ENCODE measurements around the gene TIAM1. TPM values are rescaled to one million over a fixed set of nuclear protein-coding genes. Genes with fewer than 3 reads are reported as not detected.

Gene TIAM1
- polyA plus RNA-seq, 2 of the 4 experiments (the other 2 are of a cell fraction), result 0.23 to 0.40 TPM

DNA sequence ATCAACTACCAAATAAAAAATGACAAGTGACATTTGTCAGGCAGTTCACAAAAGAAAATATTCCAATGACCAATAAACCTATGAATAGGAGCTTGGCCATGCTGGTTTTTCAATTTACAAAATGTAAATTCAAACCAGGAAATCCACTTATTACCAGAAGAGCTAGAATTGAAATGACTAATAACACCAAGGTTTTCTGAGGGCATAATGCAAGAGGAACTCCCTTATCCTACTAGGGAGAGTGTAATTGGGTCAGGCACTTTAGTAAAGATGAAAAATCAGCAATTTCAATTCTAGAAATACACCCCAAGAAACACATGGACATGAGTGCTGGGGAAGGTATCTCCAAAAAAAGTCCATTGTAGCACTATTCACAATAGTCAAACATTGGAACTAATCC, 16.7 kb upstream of the TIAM1 start:
- no peak overlapping the region for H3K4me3 ChIP-seq
- ChIA-PET POLR2A (no interaction called here), CTCF (no interaction called here)
- DNase-seq (ENCODE audit: low read depth in 1 of 2, low spot score in 1 of 2) (no peak), FAIRE-seq (no peak), ATAC-seq (no peak)
- H3K4me1 ChIP-seq, result no peaks in the 10 kb centered on the region
- H3K9me3 ChIP-seq, result no peaks in the 10 kb centered on the region
- no peak overlapping the region for H3K4me2 ChIP-seq
- no peak overlapping the region for H3K27ac ChIP-seq
- no peak for TF ChIP-seq FOXS1 (CRISPR knock-in tag; IDR thresholded peaks at IDR 0.05)
- TF ChIP-seq HDAC2 (IDR thresholded peaks at IDR 0.05), result no peak
- no peak for TF ChIP-seq CEBPB (IDR thresholded peaks at IDR 0.05)
- no peak for TF ChIP-seq HOXA7 (CRISPR knock-in tag; IDR thresholded peaks at IDR 0.05)
- TF ChIP-seq TFCP2L1 (CRISPR knock-in tag; IDR thresholded peaks at IDR 0.05), result no peak
- TF ChIP-seq EP300 (IDR thresholded peaks at IDR 0.05), result no peak
- TF ChIP-seq KDM1A (IDR thresholded peaks at IDR 0.05; ENCODE audit: low read depth), result no peak
- TF ChIP-seq MAFK (IDR thresholded peaks at IDR 0.05; ENCODE audit: partially characterized antibody), result no peak
- no peak for TF ChIP-seq HEYL (CRISPR knock-in tag; IDR thresholded peaks at IDR 0.05)
- no peak for TF ChIP-seq CBX8 (IDR thresholded peaks at IDR 0.05)

DNA sequence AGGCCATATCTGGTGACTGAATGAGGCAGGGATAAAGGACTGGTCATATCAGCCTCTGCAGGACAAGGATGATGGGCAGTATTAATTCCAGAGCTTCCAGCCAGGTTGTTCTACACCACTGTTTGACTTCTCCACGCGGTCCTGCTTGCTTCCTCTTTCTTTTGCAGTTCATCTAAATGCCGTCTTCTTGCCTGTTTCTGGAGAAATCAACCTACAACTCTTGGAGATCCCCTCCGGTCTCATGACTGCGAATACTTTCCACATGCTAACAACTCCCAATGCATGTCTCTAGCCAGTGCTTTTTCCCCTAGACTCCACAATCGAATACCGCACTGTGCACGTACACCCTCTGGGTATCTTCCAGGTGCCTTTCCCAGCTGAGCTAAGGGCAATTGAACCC, 14.1 kb upstream of the TIAM1 start:
- TF ChIP-seq ZC3H11A (IDR thresholded peaks at IDR 0.05), result no peak
- TF ChIP-seq, protein P1, sequence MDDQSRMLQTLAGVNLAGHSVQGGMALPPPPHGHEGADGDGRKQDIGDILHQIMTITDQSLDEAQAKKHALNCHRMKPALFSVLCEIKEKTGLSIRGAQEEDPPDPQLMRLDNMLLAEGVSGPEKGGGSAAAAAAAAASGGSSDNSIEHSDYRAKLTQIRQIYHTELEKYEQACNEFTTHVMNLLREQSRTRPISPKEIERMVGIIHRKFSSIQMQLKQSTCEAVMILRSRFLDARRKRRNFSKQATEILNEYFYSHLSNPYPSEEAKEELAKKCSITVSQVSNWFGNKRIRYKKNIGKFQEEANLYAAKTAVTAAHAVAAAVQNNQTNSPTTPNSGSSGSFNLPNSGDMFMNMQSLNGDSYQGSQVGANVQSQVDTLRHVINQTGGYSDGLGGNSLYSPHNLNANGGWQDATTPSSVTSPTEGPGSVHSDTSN (IDR thresholded peaks at IDR 0.05), result no peak
- no peak for TF ChIP-seq EHF (CRISPR knock-in tag; IDR thresholded peaks at IDR 0.05)
- no peak for TF ChIP-seq BHLHE40 (IDR thresholded peaks at IDR 0.05; ENCODE audit: low read depth, low read length)
- no peak for TF ChIP-seq SMC3 (IDR thresholded peaks at IDR 0.05)
- no peak for TF ChIP-seq HOXB5 (CRISPR knock-in tag; IDR thresholded peaks at IDR 0.05)
- FAIRE-seq, result no peak
- ATAC-seq, result no peak
- ChIA-PET CTCF (no interaction called here), POLR2A (no interaction called here)
- 47% methylated on average over 8 of the region's 8 CpGs for WGBS (ENCODE audit: missing lambda C conversion rate)
- no peak overlapping the region for H3K4me2 ChIP-seq
- no peak overlapping the region for H3K27ac ChIP-seq
- peaks cover 14% of the 10 kb centered on the region; the same call in 2 of the 3 replicates for H3K4me1 ChIP-seq
- no peak for DNase-seq (ENCODE audit: low read depth in 1 of 2, low spot score in 1 of 2)
- H3K4me3 ChIP-seq, result no peak overlapping the region
- no peaks in the 10 kb centered on the region for H3K9me3 ChIP-seq

DNA sequence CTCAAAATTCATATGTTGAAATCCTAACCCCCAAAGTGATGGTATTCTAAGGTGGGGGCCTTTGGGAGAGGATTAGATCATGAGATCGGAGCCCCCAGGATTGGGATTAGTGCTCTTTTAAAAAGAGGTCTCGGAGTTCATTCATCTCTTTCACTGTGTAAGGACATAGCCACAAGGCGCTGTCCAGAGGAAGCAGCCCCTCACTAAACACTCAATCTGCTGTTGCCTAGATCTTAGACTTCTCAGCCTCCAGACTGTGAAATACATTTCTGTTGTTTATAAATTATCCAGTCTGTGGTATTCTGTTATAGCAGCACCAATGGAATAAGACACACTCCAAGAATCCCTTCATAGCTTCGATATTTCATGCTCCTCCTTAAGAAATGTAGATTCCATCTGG, 12.4 kb upstream of the TIAM1 start:
- Histone ChIP-seq H3K4me2 (no peak overlapping the region), H3K27ac (no peak overlapping the region), H3K9me3 (no peaks in the 10 kb centered on the region), H3K4me3 (no peak overlapping the region), H3K4me1 (peaks cover 14% of the 10 kb centered on the region; the same call in 2 of the 3 replicates)
- no peak for FAIRE-seq
- POLR2A ChIA-PET, result no interaction called here
- DNase-seq (ENCODE audit: low read depth in 1 of 2, low spot score in 1 of 2), result no peak
- no peak for ATAC-seq
- CTCF ChIA-PET, result no interaction called here
- WGBS (ENCODE audit: missing lambda C conversion rate), result 45% methylated on average over 4 of the region's 4 CpGs
- TF ChIP-seq SREBF2 (IDR thresholded peaks at IDR 0.05) (no peak), FOSB (CRISPR knock-in tag; IDR thresholded peaks at IDR 0.05) (no peak), CBX2 (IDR thresholded peaks at IDR 0.05; ENCODE audit: borderline replicate concordance, low read depth) (no peak), CBX8 (IDR thresholded peaks at IDR 0.05) (no peak), PHF8 (IDR thresholded peaks at IDR 0.05; ENCODE audit: borderline replicate concordance, low read depth) (no peak), FOSL2 (IDR thresholded peaks at IDR 0.05) (no peak), FOSL2 (CRISPR knock-in tag; IDR thresholded peaks at IDR 0.05) (no peak), POLR2AphosphoS2 (conservative IDR thresholded peaks at IDR 0.05; ENCODE audit: low read length) (no peak), HOXB13 (CRISPR knock-in tag; IDR thresholded peaks at IDR 0.05; ENCODE audit: low read depth) (no peak), NR3C1 (IDR thresholded peaks at IDR 0.05) (no peak)
- TF ChIP-seq, protein P2, sequence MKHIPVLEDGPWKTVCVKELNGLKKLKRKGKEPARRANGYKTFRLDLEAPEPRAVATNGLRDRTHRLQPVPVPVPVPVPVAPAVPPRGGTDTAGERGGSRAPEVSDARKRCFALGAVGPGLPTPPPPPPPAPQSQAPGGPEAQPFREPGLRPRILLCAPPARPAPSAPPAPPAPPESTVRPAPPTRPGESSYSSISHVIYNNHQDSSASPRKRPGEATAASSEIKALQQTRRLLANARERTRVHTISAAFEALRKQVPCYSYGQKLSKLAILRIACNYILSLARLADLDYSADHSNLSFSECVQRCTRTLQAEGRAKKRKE (CRISPR knock-in tag; IDR thresholded peaks at IDR 0.05; ENCODE audit: low read depth), result no peak
- TF ChIP-seq, protein P3, sequence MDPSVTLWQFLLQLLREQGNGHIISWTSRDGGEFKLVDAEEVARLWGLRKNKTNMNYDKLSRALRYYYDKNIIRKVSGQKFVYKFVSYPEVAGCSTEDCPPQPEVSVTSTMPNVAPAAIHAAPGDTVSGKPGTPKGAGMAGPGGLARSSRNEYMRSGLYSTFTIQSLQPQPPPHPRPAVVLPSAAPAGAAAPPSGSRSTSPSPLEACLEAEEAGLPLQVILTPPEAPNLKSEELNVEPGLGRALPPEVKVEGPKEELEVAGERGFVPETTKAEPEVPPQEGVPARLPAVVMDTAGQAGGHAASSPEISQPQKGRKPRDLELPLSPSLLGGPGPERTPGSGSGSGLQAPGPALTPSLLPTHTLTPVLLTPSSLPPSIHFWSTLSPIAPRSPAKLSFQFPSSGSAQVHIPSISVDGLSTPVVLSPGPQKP (IDR thresholded peaks at IDR 0.05; ENCODE audit: low read depth, low read length), result no peak
- TF ChIP-seq, protein P4, sequence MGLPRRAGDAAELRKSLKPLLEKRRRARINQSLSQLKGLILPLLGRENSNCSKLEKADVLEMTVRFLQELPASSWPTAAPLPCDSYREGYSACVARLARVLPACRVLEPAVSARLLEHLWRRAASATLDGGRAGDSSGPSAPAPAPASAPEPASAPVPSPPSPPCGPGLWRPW (IDR thresholded peaks at IDR 0.05), result no peak
- TF ChIP-seq, protein P5, sequence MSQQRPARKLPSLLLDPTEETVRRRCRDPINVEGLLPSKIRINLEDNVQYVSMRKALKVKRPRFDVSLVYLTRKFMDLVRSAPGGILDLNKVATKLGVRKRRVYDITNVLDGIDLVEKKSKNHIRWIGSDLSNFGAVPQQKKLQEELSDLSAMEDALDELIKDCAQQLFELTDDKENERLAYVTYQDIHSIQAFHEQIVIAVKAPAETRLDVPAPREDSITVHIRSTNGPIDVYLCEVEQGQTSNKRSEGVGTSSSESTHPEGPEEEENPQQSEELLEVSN (IDR thresholded peaks at IDR 0.05; ENCODE audit: borderline replicate concordance, low read depth), result no peak
